PC-9 (cell line): ENCODE measurements around the gene SEC11A. TPM values are rescaled to one million over a fixed set of nuclear protein-coding genes. Genes with fewer than 3 reads are reported as not detected.

Experiments used
- BruUV-seq: library from RNA; stranded (reverse); fragments of 400-500 nt; replicated peaks from 2 replicates; lab custom pipeline; 2021; lab: Mats Ljungman, UMichigan
- CTCF ChIA-PET: fragments of 300-600 bp; sonication (Branson Sonifier 250); formaldehyde crosslinking; loops from one replicate; lab custom pipeline; 2022; ENCODE audit warnings: antibody characterized with exemption; lab: Charles Lee
- POLR2A ChIA-PET: fragments of 300-600 bp; sonication (Branson Sonifier 250); formaldehyde crosslinking; loops from one replicate; lab custom pipeline; 2022; ENCODE audit warnings: antibody characterized with exemption; ENCODE audit not compliant: unreplicated experiment; lab: Charles Lee
- DNase-seq, 2 experiments: peaks; one replicate each; pipeline versions ENCODE4 v3.0.0 to v3.0.0-alpha.2; 2015 to 2022; ENCODE audit warnings: mixed read lengths in 1 of 2
- H2AFZ ChIP-seq: fragments of 200-600 bp; sonication (generic); 2 replicates; pipeline ENCODE4 v1.8.1; 2017; ENCODE audit warnings: antibody characterized with exemption
- H3F3A ChIP-seq: fragments of 200-600 bp; sonication (generic); 2 replicates; pipeline ENCODE4 v1.8.1; 2017; ENCODE audit warnings: antibody characterized with exemption, mild to moderate bottlenecking, low read depth; ENCODE audit not compliant: insufficient read depth
- H3K27ac ChIP-seq: fragments of 200-600 bp; sonication (generic); 2 replicates; pipeline ENCODE4 v1.6.1; 2016; ENCODE audit warnings: mixed run types
- H3K27me3 ChIP-seq: fragments of 200-600 bp; sonication (generic); 2 replicates; pipeline ENCODE4 v1.6.1; 2016; ENCODE audit warnings: low read depth, mixed run types; ENCODE audit not compliant: insufficient read depth
- H3K36me3 ChIP-seq: fragments of 200-600 bp; sonication (generic); 2 replicates; pipeline ENCODE4 v1.6.1; 2016; ENCODE audit warnings: low read depth, mixed run types
- H3K4me1 ChIP-seq: fragments of 200-600 bp; sonication (generic); replicated peaks from 2 replicates; pipeline ENCODE4 v1.6.1; 2016; ENCODE audit warnings: mixed run types; ENCODE audit not compliant: insufficient read depth
- H3K4me2 ChIP-seq: fragments of 200-600 bp; sonication (generic); 2 replicates; pipeline ENCODE4 v1.6.1; 2017; ENCODE audit warnings: mixed run types
- H3K4me3 ChIP-seq: fragments of 200-600 bp; sonication (generic); 2 replicates; pipeline ENCODE4 v1.6.1; 2016; ENCODE audit warnings: mixed run types
- H3K79me2 ChIP-seq: fragments of 200-600 bp; sonication (generic); 2 replicates; pipeline ENCODE4 v1.6.1; 2017; ENCODE audit warnings: low read depth, mixed run types
- H3K9me2 ChIP-seq: fragments of 200-600 bp; sonication (generic); 2 replicates; pipeline ENCODE4 v1.8.1; 2017; ENCODE audit warnings: mild to moderate bottlenecking; ENCODE audit not compliant: insufficient read depth
- H3K9me3 ChIP-seq: fragments of 200-600 bp; sonication (generic); 2 replicates; pipeline ENCODE4 v1.8.1; 2016; ENCODE audit warnings: low read depth; ENCODE audit not compliant: insufficient read depth
- H4K20me1 ChIP-seq: fragments of 200-600 bp; sonication (generic); 2 replicates; pipeline ENCODE4 v1.8.1; 2017; ENCODE audit not compliant: insufficient read depth
- CTCF ChIP-seq: fragments of 200-600 bp; sonication (generic); conservative IDR thresholded peaks from 2 replicates; pipeline ENCODE4 v1.6.1; 2017; ENCODE audit warnings: mixed run types, antibody characterized with exemption, mild to moderate bottlenecking, moderate library complexity
- EZH2 ChIP-seq: fragments of 200-600 bp; sonication (generic); IDR thresholded peaks from 2 replicates; pipeline ENCODE4 v1.8.0; 2017; ENCODE audit warnings: antibody characterized with exemption, low read depth
- intact Hi-C: fragments of 100-400 bp; cut with micrococcal nuclease; formaldehyde crosslinking; loops from one replicate; pipeline ENCODE4 v1.10.0; 2022; ENCODE audit not compliant: unreplicated experiment
- total RNA-seq: library from RNA; stranded (reverse); gene quantifications from 2 replicates; pipeline ENCODE4 v1.2.3, GENCODE V29; 2021

SEC11A gene
- total RNA-seq, 1 experiment from 2014 or later: 174 TPM

GRCh38 chr15:84703808-84704207 lies 12.1 kb downstream of the SEC11A start:
- Histone ChIP-seq H3K4me3 (no peak overlapping the region), H3K36me3 (no peaks in the 10 kb centered on the region)
- BruUV-seq: no TSS peak

GRCh38 chr15:84702961-84703482 lies 12.9 kb downstream of the SEC11A start:
- ChIA-PET POLR2A (no interaction called here), CTCF (interaction anchor here (1.0 kb wide), 1 partner anchor 14 kb away, joined by 3 read pairs; the partner anchor contains the start of gene SEC11A)
- no peak for DNase-seq
- H3K9me2 ChIP-seq: no peaks in the 10 kb centered on the region
- H3K79me2 ChIP-seq: peaks cover 99% of the 10 kb centered on the region
- H3F3A ChIP-seq: peaks cover 26% of the 10 kb centered on the region
- H3K36me3 ChIP-seq: no peaks in the 10 kb centered on the region
- H2AFZ ChIP-seq: no peak overlapping the region
- H3K27me3 ChIP-seq: no peaks in the 10 kb centered on the region
- no TSS peak for BruUV-seq
- no peaks in the 10 kb centered on the region for H3K4me1 ChIP-seq
- peaks cover 66% of the 10 kb centered on the region for H4K20me1 ChIP-seq
- H3K4me3 ChIP-seq: no peak overlapping the region
- TF ChIP-seq EZH2 (no peak), CTCF (no peak)
- H3K27ac ChIP-seq: 0 out of 2 replicates have a peak overlapping the region, but pooled peaks have one; percentile 18
- H3K9me3 ChIP-seq: no peaks in the 10 kb centered on the region
- intact Hi-C loops: no loop called here
- H3K4me2 ChIP-seq: no peak overlapping the region

More at GRCh38 chr15:84703808-84704207, 12.1 kb downstream of the SEC11A start:
- ChIA-PET CTCF (interaction anchor here (1.0 kb wide), 1 partner anchor 13 kb away, joined by 3 read pairs; the partner anchor contains the start of gene SEC11A), POLR2A (no interaction called here)
- DNase-seq: no peak
- Histone ChIP-seq H3K79me2 (peaks cover 99% of the 10 kb centered on the region), H3K4me1 (no peaks in the 10 kb centered on the region), H3K9me3 (no peaks in the 10 kb centered on the region), H4K20me1 (peaks cover 58% of the 10 kb centered on the region), H3F3A (peaks cover 26% of the 10 kb centered on the region), H3K27me3 (no peaks in the 10 kb centered on the region), H3K9me2 (no peaks in the 10 kb centered on the region), H3K27ac (no peak overlapping the region), H3K4me2 (no peak overlapping the region), H2AFZ (no peak overlapping the region)
- no peak for TF ChIP-seq CTCF
- TF ChIP-seq EZH2: no peak
- intact Hi-C loops: no loop called here

- intact Hi-C loops: no loop called here
- Histone ChIP-seq H3K4me3 (no peak overlapping the region), H3K79me2 (peaks cover 99% of the 10 kb centered on the region), H2AFZ (no peak overlapping the region), H3K27me3 (no peaks in the 10 kb centered on the region), H4K20me1 (peaks cover 76% of the 10 kb centered on the region), H3K9me2 (no peaks in the 10 kb centered on the region), H3F3A (peaks cover 26% of the 10 kb centered on the region), H3K4me2 (no peak overlapping the region), H3K27ac (no peak overlapping the region), H3K9me3 (no peaks in the 10 kb centered on the region), H3K36me3 (no peaks in the 10 kb centered on the region), H3K4me1 (no peaks in the 10 kb centered on the region)
- ChIA-PET CTCF (no interaction called here), POLR2A (no interaction called here)
- DNase-seq: no peak
- TF ChIP-seq EZH2: no peak
- no peak for TF ChIP-seq CTCF
- no TSS peak for BruUV-seq
Measured at GRCh38 chr15:84699538-84700191, 16.3 kb downstream of the SEC11A start.
